Keratinocyte (primary cell): Measurements from ENCODE around the gene NKIRAS1. TPM values are rescaled to one million over a fixed set of nuclear protein-coding genes. Genes with fewer than 3 reads are reported as not detected.

Experiments used
- DNase-seq: peaks from one replicate; pipeline ENCODE4 v3.0.0-alpha.2; 2011; ENCODE audit warnings: low read depth, missing footprints, low spot score
- FAIRE-seq: peaks from 2 replicates; lab custom pipeline; 2011; peaks lifted over from hg19 to GRCh38; lab: Jason Lieb, UNC
- H2AFZ ChIP-seq: 2 replicates; pipeline ENCODE4 v1.6.0; 2012; ENCODE audit warnings: low read length, control low read depth, inconsistent platforms; ENCODE audit not compliant: control insufficient read depth
- H3K27ac ChIP-seq: 2 replicates; pipeline ENCODE4 v1.5.1; 2011; ENCODE audit warnings: low read length; ENCODE audit not compliant: control insufficient read depth, insufficient read depth
- H3K27me3 ChIP-seq: 3 replicates; pipeline ENCODE4 v1.6.0; 2011; ENCODE audit warnings: low read length; ENCODE audit not compliant: control insufficient read depth, insufficient read depth; ENCODE audit errors: extremely low read depth
- H3K36me3 ChIP-seq, 2 experiments: 2 replicates in 1 of 2; 3 replicates in 1 of 2; pipeline ENCODE4 v1.5.1; 2011; ENCODE audit warnings: low read length in 2 of 2, mild to moderate bottlenecking in 1 of 2; ENCODE audit not compliant: control insufficient read depth in 2 of 2, insufficient read depth in 2 of 2; ENCODE audit errors: extremely low read depth in 1 of 2
- H3K4me1 ChIP-seq: 3 replicates; pipeline ENCODE4 v1.5.1; 2011; ENCODE audit warnings: low read length; ENCODE audit not compliant: control insufficient read depth, insufficient read depth; ENCODE audit errors: extremely low read depth
- H3K4me2 ChIP-seq: 3 replicates; pipeline ENCODE4 v1.6.0; 2011; ENCODE audit warnings: low read depth, low read length; ENCODE audit not compliant: control insufficient read depth, insufficient read depth; ENCODE audit errors: extremely low read depth
- H3K4me3 ChIP-seq, 3 experiments: fragments of 200-600 bp in 1 of 3; sonication (generic) in 1 of 3; 2 replicates in 2 of 3; 3 replicates in 1 of 3; pipeline ENCODE4 v1.5.1; 2011 to 2016; ENCODE audit warnings: low read length in 3 of 3, mild to moderate bottlenecking in 3 of 3, control low read depth in 2 of 3, inconsistent platforms in 1 of 3, low read depth in 1 of 3, mixed read lengths in 1 of 3, mixed run types in 1 of 3, moderate library complexity in 1 of 3; ENCODE audit not compliant: control insufficient read depth in 2 of 3, insufficient read depth in 2 of 3; ENCODE audit errors: extremely low read depth in 1 of 3
- H3K79me2 ChIP-seq: 2 replicates; pipeline ENCODE4 v1.6.0; 2012; ENCODE audit warnings: low read length; ENCODE audit not compliant: control insufficient read depth, insufficient read depth
- H3K9ac ChIP-seq: 3 replicates; pipeline ENCODE4 v1.6.0; 2011; ENCODE audit warnings: low read length; ENCODE audit not compliant: control insufficient read depth, insufficient read depth; ENCODE audit errors: extremely low read depth
- H3K9me1 ChIP-seq: 3 replicates; pipeline ENCODE4 v1.6.0; 2011; ENCODE audit warnings: low read length; ENCODE audit not compliant: control insufficient read depth, insufficient read depth; ENCODE audit errors: extremely low read depth
- H3K9me3 ChIP-seq: 2 replicates; pipeline ENCODE4 v1.5.1; 2012; ENCODE audit warnings: low read depth, low read length; ENCODE audit not compliant: control insufficient read depth
- H4K20me1 ChIP-seq: 3 replicates; pipeline ENCODE4 v1.6.0; 2011; ENCODE audit warnings: low read length; ENCODE audit not compliant: control insufficient read depth, insufficient read depth; ENCODE audit errors: extremely low read depth
- CTCF ChIP-seq, 3 experiments: IDR thresholded peaks in 1 of 3; conservative IDR thresholded peaks in 1 of 3; optimal IDR thresholded peaks in 1 of 3; 2 replicates in 2 of 3; 3 replicates in 1 of 3; pipeline versions ENCODE3 to v1.5.1; 2011; ENCODE audit warnings: low read length in 3 of 3, mild to moderate bottlenecking in 3 of 3, moderate library complexity in 2 of 3, control low read depth in 1 of 3, inconsistent platforms in 1 of 3; ENCODE audit not compliant: insufficient read depth in 2 of 3; ENCODE audit errors: extremely low read depth in 1 of 3
- EZH2 ChIP-seq: IDR thresholded peaks from one replicate; pipeline ENCODE4 v1.6.1; 2012; ENCODE audit warnings: inconsistent platforms, mild to moderate bottlenecking, low read length, moderate library complexity
- dilution Hi-C: fragments of 300-500 bp; cut with MboI; formaldehyde crosslinking; loops from one replicate; pipeline ENCODE4 v1.7.0; 2020; ENCODE audit warnings: low sequenced_read_pairs; ENCODE audit not compliant: extremely low pct_ligation_motif_present
- polyA plus RNA-seq, 5 experiments: library from polyadenylated mRNA; depleted of rRNA in 3 of 5; stranded (reverse) in 3 of 5; stranded (forward) in 1 of 5; unstranded in 1 of 5; fragments of >200 nt; gene quantifications; 1 replicate in 1 of 5; 2 replicates in 3 of 5; 3 replicates in 1 of 5; pipeline versions ENCODE4 v1.2.1 to v1.2.3, GENCODE V29; 2011 to 2012; ENCODE audit warnings: missing spikeins in 2 of 5, low read depth in 1 of 5, low replicate concordance in 1 of 5

Gene NKIRAS1
- polyA plus RNA-seq, 1 donor (not counting 4 experiments of a cell fraction or from before 2014, with no cell fraction given), result 10.7 TPM

DNA sequence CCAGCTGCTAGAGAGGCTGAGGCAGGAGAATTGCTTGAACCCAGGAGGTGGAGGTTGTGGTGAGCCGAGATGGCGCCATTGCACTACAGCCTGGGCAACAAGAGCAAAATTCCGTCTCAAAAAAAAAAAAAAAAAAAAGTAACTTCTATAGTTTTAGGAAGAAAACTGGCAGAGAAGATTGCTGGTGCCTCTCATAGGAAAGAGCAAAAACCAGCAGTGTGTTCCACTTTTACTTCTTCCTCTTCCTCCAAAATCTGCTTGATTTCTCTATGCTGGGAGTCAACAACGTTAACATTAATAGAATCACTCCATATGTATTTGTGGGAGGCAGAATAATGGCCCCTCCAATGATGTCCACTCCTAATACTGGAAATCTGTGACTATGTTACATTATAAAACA is 15.8 kb upstream of the NKIRAS1 start:
- H3K27me3 ChIP-seq, result no peaks in the 10 kb centered on the region
- dilution Hi-C loops, result no loop called here

DNA sequence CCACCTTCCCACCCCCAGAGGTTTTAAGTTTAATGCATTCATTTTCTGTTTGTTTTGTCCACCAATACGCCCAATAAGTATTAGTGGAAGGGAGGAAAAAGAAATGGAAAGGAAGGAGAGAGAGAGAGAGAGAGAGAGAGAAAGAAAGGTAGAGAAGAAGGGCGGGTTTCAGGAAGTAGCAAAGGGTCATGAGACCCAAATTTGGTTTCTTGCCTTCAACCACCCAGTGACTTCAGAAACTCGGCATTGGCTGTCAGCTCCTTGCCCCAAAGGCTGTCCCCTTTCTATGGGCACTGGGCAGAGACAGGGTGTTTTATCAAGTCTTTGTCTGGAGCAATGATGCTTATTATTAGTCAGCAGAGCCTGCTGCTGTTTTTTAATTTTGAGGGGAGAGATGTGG is 14.8 kb upstream of the NKIRAS1 start:
- no peak overlapping the region for H2AFZ ChIP-seq
- dilution Hi-C loops, result no loop called here
- no peaks in the 10 kb centered on the region for H3K9me1 ChIP-seq
- no peaks in the 10 kb centered on the region for H4K20me1 ChIP-seq
- H3K9ac ChIP-seq, result no peak overlapping the region
- H3K4me2 ChIP-seq, result no peak overlapping the region
- no peak overlapping the region for H3K4me3 ChIP-seq
- no peaks in the 10 kb centered on the region for H3K79me2 ChIP-seq
- H3K9me3 ChIP-seq, result no peaks in the 10 kb centered on the region
- TF ChIP-seq CTCF (optimal IDR thresholded peaks at IDR 0.05 in 1 of 3, IDR thresholded peaks at IDR 0.05 in 1 of 3, conservative IDR thresholded peaks at IDR 0.05 in 1 of 3; ENCODE audit: extremely low read depth in 1 of 3, insufficient read depth in 2 of 3, low read length in 3 of 3), result no peak
- TF ChIP-seq EZH2, result no peak
- DNase-seq, result no peak
- no peaks in the 10 kb centered on the region for H3K27me3 ChIP-seq
- peaks cover 13% of the 10 kb centered on the region for H3K4me1 ChIP-seq
- H3K27ac ChIP-seq, result no peak overlapping the region
- no peaks in the 10 kb centered on the region for H3K36me3 ChIP-seq
- no peak for FAIRE-seq

More for the DNA sequence above, 15.8 kb upstream of the NKIRAS1 start:
- H3K9ac ChIP-seq, result no peak overlapping the region
- no peak overlapping the region for H3K4me3 ChIP-seq
- FAIRE-seq (no peak), DNase-seq (no peak)
- no peaks in the 10 kb centered on the region for H3K79me2 ChIP-seq
- H3K36me3 ChIP-seq, result no peaks in the 10 kb centered on the region
- H3K9me1 ChIP-seq, result no peaks in the 10 kb centered on the region
- H3K27ac ChIP-seq, result no peak overlapping the region
- no peak overlapping the region for H2AFZ ChIP-seq
- no peaks in the 10 kb centered on the region for H4K20me1 ChIP-seq
- peaks cover 9% of the 10 kb centered on the region for H3K4me1 ChIP-seq
- H3K9me3 ChIP-seq, result no peaks in the 10 kb centered on the region
- TF ChIP-seq EZH2 (no peak), CTCF (optimal IDR thresholded peaks at IDR 0.05 in 1 of 3, IDR thresholded peaks at IDR 0.05 in 1 of 3, conservative IDR thresholded peaks at IDR 0.05 in 1 of 3; ENCODE audit: extremely low read depth in 1 of 3, insufficient read depth in 2 of 3, low read length in 3 of 3) (no peak)
- no peak overlapping the region for H3K4me2 ChIP-seq
